ENCODE results near the gene TERC.

DNA sequence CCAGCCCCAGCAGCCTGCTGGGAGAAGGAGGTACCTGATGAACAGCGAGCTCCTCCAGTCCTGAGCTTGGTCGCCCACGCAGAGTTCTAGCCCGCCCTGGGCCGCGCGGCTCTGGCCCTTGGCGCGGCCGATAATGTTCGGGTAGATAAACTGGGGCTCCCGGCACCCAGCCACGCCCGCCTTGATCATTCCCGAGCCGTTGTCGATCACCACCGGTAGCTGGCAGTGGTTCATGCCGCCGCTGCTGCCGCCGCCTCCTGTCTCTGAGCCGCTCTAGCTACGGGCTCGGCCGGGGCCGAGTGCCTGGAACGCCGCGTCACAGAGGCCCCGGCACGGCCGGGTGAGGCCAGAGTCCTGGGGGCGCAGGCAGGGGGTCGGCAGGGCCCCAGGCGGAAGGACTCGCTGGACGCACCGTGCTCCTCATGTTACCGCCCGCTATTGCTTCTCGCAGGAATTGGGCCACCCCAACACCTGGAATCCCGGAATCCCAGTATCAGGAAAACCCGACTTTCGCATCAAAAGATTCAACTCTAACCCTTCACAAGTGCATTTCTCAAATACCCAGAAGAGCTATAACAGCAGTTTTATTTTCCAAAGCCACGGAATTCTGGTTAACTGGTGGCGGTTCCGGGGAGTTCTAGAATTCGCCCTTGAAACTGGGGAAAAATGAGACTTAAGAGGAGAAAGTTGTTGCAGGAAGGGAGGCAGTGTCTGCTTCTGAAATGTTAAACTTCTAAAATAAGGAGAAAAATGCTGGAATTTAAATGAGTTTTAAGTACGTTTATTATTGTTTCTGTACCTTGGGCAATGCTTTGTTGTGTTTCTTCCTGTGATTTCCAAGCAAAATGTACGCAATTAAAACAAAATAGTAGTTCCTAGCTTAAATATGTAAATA, 4.7 kb upstream of the TERC start, which contains the start of gene ACTRT3:
- TF ChIP-seq, protein P1, sequence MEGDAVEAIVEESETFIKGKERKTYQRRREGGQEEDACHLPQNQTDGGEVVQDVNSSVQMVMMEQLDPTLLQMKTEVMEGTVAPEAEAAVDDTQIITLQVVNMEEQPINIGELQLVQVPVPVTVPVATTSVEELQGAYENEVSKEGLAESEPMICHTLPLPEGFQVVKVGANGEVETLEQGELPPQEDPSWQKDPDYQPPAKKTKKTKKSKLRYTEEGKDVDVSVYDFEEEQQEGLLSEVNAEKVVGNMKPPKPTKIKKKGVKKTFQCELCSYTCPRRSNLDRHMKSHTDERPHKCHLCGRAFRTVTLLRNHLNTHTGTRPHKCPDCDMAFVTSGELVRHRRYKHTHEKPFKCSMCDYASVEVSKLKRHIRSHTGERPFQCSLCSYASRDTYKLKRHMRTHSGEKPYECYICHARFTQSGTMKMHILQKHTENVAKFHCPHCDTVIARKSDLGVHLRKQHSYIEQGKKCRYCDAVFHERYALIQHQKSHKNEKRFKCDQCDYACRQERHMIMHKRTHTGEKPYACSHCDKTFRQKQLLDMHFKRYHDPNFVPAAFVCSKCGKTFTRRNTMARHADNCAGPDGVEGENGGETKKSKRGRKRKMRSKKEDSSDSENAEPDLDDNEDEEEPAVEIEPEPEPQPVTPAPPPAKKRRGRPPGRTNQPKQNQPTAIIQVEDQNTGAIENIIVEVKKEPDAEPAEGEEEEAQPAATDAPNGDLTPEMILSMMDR (IDR thresholded peaks at IDR 0.05): no peak
- TF ChIP-seq EP300 (IDR thresholded peaks at IDR 0.05) (no peak), POLR2A (IDR thresholded peaks at IDR 0.05) (no peak)

Data from suprapubic skin (tissue), 3 donors.